Stimulated activated naive B cell treated with anti-CD40 and anti-IgM and Interleukin-4, amounts not matched to agents 10 μg/mL and 1 μg/mL and 100 μg/mL, for 72 hours (primary cell): ENCODE measurements around the gene ABLIM2.
A peak's percentile ranks its signal among the peaks of the same experiment; 100 is the strongest.

Experiments
- ATAC-seq, 2 donors: fragments of 150-1000 bp; cut with Tn5 transposase; replicated peaks; 2 replicates each; pipeline ENCODE4 v1.10.0; 2021; ENCODE audit warnings: moderate library complexity in 1 of 2
- DNase-seq: peaks from one replicate; pipeline ENCODE4 v3.0.0; 2021
- H3K27ac Mint-ChIP-seq: one replicate; pipeline ENCODE4 v1.8.0; 2022; ENCODE audit warnings: mild to moderate bottlenecking, mixed read lengths
- H3K27me3 Mint-ChIP-seq, 2 donors: one replicate each; pipeline ENCODE4 v1.8.0; 2022; ENCODE audit warnings: mixed read lengths in 2 of 2
- H3K36me3 Mint-ChIP-seq, 2 donors: one replicate each; pipeline ENCODE4 v1.8.0; 2022; ENCODE audit warnings: mixed read lengths in 2 of 2, mild to moderate bottlenecking in 1 of 2
- H3K4me1 Mint-ChIP-seq, 2 donors: one replicate each; pipeline ENCODE4 v1.8.0; 2022; ENCODE audit warnings: mixed read lengths in 2 of 2, mild to moderate bottlenecking in 1 of 2
- H3K4me3 Mint-ChIP-seq, 2 donors: one replicate each; pipeline ENCODE4 v1.8.0; 2022; ENCODE audit warnings: mild to moderate bottlenecking in 2 of 2, mixed read lengths in 2 of 2, moderate library complexity in 1 of 2
- H3K9me3 Mint-ChIP-seq, 2 donors: one replicate each; pipeline ENCODE4 v1.8.0; 2022; ENCODE audit warnings: mixed read lengths in 2 of 2, mild to moderate bottlenecking in 1 of 2

ABLIM2 gene

DNA sequence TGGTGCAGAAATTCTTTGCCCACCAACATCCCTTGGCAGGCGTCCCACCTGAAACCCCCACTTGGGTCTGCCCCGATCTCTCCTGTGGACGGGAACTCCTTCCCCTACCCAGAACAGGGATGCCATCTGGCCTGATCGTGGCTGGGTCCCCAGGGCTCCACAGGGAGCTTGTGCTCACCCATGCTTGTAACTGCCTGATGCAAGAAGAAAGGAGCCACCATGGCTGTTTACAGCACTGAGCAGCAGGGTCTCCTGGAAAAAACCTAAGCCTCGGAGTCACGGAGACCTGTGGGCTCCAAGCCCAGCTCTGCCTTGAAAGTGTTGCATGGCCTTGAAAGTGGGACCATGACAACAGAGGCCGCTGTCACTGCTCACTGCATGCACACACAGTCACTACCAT, 117.4 kb downstream of the ABLIM2 start:
- no peaks in the 10 kb centered on the region for H3K9me3 Mint-ChIP-seq
- no peak overlapping the region for H3K4me3 Mint-ChIP-seq
- peaks cover 12 to 16% of the 10 kb centered on the region in 2 donors for H3K4me1 Mint-ChIP-seq
- no peak overlapping the region for H3K27ac Mint-ChIP-seq
- no peak for DNase-seq
- H3K27me3 Mint-ChIP-seq, result peaks cover 41 to 44% of the 10 kb centered on the region in 2 donors
- peaks cover 29% of the 10 kb centered on the region in 2 donors for H3K36me3 Mint-ChIP-seq
- ATAC-seq, result no peak

DNA sequence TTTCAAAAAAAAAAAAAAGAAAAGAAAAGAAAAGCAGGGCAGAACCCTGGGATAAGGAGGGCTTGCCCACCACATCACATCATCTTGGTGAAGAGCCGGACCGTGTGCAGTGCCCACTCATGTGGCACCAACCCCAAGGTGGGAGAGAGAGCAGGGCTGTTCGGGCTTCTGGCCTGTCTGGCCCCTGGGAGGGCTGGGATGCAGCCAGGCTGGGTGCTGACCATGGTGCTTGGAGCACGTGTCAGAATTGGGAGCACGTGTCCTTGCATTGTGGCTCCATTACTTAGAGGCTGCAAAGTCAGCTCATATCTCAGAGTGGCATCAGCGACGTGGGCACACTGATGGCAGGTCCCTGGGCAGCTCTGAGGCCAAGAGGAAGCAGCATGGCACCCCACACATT, 118.0 kb downstream of the ABLIM2 start:
- peaks cover 14 to 19% of the 10 kb centered on the region in 2 donors for H3K4me1 Mint-ChIP-seq
- no peak overlapping the region for H3K27ac Mint-ChIP-seq
- DNase-seq (no peak), ATAC-seq (no peak)
- no peak overlapping the region for H3K4me3 Mint-ChIP-seq
- H3K36me3 Mint-ChIP-seq, result peaks cover 28 to 30% of the 10 kb centered on the region in 2 donors
- no peaks in the 10 kb centered on the region for H3K9me3 Mint-ChIP-seq
- H3K27me3 Mint-ChIP-seq, result peaks cover 39% of the 10 kb centered on the region in 2 donors

DNA sequence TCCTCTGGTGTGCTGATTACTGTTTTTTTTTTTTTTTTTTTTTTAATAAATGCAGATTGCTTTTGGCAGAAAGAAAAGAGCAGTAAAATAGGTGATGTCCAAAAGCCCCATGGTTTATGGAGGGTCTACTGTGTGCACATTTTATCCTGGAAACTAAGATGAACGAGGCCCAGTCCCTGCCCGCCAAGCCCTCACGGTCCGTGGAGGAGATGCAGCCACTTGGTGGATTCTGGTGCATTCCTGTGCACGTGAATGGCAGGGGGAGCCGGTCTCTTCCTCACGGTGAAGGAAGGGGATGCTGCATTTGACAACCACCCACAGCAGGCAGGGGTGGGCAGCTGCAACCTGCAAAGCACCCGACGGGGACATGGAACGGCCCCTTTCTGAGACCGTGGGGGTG, 118.8 kb downstream of the ABLIM2 start:
- Mint-ChIP-seq H3K36me3 (peaks cover 33 to 35% of the 10 kb centered on the region in 2 donors), H3K9me3 (no peaks in the 10 kb centered on the region), H3K4me1 (peaks cover 21 to 26% of the 10 kb centered on the region in 2 donors), H3K27ac (no peak overlapping the region), H3K27me3 (peaks cover 43 to 45% of the 10 kb centered on the region in 2 donors), H3K4me3 (no peak overlapping the region)
- DNase-seq (no peak), ATAC-seq (no peak)

DNA sequence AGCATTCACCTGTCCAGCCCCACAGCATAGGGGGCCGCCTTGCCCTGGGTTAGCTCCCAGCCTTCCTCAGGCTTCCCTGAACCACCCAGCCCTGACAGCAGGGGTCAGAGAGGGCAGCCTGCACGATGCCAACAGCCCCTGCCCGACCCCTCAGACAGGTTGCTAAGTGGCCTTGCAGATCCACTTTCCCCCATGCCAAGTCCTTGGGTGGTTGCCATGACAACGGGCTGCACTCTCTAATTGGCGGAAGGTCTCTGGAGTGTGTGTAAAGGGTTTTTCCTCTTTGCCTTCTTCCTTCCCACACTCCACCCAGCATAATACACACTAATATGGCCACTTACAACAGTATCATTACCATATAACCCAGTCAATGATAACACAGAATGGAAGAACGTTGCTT, 119.3 kb downstream of the ABLIM2 start:
- H3K27ac Mint-ChIP-seq, result no peak overlapping the region
- DNase-seq (no peak), ATAC-seq (no peak)
- H3K36me3 Mint-ChIP-seq, result peaks cover 28 to 30% of the 10 kb centered on the region in 2 donors
- H3K9me3 Mint-ChIP-seq, result no peaks in the 10 kb centered on the region
- H3K4me1 Mint-ChIP-seq, result peaks cover 21 to 27% of the 10 kb centered on the region in 2 donors
- peaks cover 39 to 40% of the 10 kb centered on the region in 2 donors for H3K27me3 Mint-ChIP-seq
- no peak overlapping the region for H3K4me3 Mint-ChIP-seq

DNA sequence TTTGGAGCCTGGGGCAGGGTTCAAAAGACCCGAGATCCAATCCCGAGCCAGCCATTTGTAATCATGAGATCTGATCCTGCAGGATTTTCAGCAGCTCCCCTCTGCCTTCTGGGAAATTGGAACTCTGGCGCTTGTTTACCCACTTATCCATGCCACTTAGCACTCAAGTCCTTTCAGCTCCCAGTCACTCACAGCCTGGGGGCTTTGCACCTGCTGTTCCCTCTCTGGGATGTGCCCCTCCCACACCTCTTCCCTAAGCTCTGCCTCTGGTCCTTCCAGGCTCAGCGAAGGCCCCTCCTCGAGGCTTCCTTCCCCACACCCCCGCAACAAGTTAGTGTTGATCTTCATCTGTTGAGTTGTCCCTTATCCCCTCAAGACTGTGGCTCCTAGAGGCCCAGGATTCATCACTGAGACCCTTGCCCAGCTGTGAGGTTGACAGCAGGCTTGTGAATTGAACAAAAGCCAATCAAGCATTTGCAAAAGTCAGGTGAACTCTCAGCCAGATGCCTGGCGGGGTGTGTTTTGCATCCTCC, 119.8 kb downstream of the ABLIM2 start:
- no peak overlapping the region for H3K27ac Mint-ChIP-seq
- peaks cover 30 to 32% of the 10 kb centered on the region in 2 donors for H3K36me3 Mint-ChIP-seq
- H3K27me3 Mint-ChIP-seq, result peaks cover 43 to 44% of the 10 kb centered on the region in 2 donors
- ATAC-seq (no peak), DNase-seq (no peak)
- H3K4me3 Mint-ChIP-seq, result no peak overlapping the region
- H3K9me3 Mint-ChIP-seq, result peaks cover 0 to 2% of the 10 kb centered on the region in 2 donors
- H3K4me1 Mint-ChIP-seq, result peaks cover 24 to 27% of the 10 kb centered on the region in 2 donors

DNA sequence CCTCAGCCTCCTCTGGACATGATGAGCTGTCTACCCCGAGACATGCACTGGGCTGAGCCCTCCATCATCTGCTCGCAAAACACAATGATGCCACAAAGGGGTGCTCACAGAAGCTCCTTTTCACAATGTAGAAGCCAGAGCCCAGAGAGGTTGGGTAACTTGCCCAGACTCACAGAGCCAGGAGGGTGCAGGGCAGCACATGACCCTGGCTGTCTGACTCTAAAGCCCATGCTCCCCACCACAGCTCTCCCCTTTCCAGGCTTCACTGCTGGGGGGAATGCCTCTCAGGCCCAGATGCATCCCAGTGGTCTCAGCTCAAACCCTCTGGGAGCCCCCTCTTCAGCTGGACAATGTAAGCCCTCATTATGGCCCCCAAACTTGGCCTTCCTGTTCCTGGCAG, 120.5 kb downstream of the ABLIM2 start:
- Mint-ChIP-seq H3K36me3 (peaks cover 27% of the 10 kb centered on the region in 2 donors), H3K9me3 (peaks cover 0 to 2% of the 10 kb centered on the region in 2 donors), H3K4me3 (no peak overlapping the region), H3K4me1 (peaks cover 24 to 27% of the 10 kb centered on the region in 2 donors), H3K27ac (no peak overlapping the region), H3K27me3 (peaks cover 41 to 47% of the 10 kb centered on the region in 2 donors)
- DNase-seq (no peak), ATAC-seq (no peak)

DNA sequence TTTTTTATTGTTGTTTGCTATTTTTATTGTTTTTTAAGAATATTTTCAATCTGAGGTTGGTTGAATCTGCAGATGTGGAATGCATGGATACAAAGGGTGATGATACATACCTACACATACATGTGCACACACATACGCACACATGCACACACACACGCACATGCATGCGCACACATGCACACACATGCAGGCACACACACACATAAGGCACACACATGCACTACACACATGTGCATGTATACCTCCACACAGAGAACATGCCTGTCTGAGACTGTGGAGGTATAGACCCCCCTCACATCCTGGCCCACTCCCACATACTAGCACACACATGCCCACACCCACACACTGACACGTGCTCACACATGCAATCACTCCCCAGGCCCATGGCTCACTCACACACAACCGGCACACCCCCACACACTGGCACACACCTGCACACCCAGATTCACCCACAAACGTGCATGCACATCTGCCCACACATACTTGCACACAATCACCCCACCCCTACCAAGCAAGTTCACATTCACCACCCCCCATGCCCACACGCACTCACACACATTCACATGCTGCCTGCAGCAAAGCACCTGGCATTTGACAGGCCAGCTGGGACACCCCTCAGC, 121.4 kb downstream of the ABLIM2 start:
- no peak overlapping the region for H3K27ac Mint-ChIP-seq
- peaks cover 23 to 24% of the 10 kb centered on the region in 2 donors for H3K4me1 Mint-ChIP-seq
- peaks cover 38 to 46% of the 10 kb centered on the region in 2 donors for H3K27me3 Mint-ChIP-seq
- peaks cover 0 to 2% of the 10 kb centered on the region in 2 donors for H3K9me3 Mint-ChIP-seq
- no peak for ATAC-seq
- H3K4me3 Mint-ChIP-seq, result no peak overlapping the region
- DNase-seq, result no peak
- peaks cover 24 to 25% of the 10 kb centered on the region in 2 donors for H3K36me3 Mint-ChIP-seq

DNA sequence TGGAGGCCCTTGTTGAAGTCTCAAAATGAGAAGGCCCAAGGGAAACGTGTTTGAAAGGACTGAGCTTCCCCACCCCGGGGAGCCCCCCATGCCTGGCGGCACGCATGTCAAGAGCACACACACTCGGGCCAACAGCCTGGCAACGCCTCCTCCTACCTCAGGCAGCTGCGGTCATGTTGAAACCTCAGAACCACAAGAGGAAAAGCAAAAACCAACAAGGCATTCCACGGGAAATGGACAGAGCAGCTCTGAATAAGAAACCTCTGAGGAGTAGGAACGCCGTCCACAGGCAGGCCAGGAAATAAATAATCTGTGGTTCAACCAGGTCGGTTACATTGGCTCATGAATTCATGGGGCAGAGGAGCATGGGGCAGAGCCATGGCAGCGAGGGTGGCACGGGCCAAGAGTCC, 123.2 kb downstream of the ABLIM2 start:
- Mint-ChIP-seq H3K4me3 (peak overlapping the region in 1 of 2 donors; percentile 58), H3K27me3 (peaks cover 33 to 40% of the 10 kb centered on the region in 2 donors), H3K4me1 (peaks cover 18 to 23% of the 10 kb centered on the region in 2 donors), H3K36me3 (peaks cover 23 to 27% of the 10 kb centered on the region in 2 donors), H3K27ac (peak overlapping the region; percentile 74), H3K9me3 (peaks cover 0 to 2% of the 10 kb centered on the region in 2 donors)
- DNase-seq (peak; percentile 63), ATAC-seq (peak; percentile 83 to 86)

DNA sequence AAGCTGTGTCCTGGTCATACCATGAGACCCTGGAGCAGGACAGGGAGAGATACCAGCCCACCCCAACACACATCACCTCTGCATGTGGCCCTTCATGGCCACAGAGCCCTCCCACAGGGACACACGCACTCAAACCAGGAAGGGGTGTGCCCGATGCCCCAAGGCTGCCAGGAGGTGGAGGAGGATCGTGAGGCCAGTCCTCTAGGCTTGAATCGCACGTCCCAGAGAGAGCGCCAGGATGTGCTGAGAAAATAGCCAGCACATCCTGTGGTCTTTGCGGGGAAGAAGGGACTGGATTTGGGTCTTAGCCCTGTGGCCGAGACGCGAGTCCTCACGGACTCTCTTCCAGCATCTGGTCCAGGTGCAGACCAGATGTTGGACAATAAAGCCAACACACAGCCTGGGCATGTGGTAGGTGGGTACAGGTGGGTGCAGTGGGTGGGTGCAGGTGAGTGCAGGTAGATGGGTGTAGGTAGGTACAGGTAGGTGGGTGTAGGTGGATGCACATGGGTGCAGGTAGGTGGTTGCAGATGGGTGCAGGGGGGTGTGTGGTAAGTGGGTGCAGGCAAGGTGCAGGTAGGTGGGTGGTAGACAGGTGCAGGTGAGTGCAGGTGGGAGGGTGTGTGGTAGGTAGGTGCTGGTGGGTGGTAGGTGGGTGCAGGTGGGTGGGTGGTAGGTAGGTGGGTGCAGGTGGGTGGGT, 124.6 kb downstream of the ABLIM2 start:
- Mint-ChIP-seq H3K4me1 (peaks cover 18% of the 10 kb centered on the region in 2 donors), H3K27ac (no peak overlapping the region), H3K27me3 (peaks cover 27 to 38% of the 10 kb centered on the region in 2 donors), H3K4me3 (peak overlapping the region in 1 of 2 donors; percentile 8), H3K9me3 (peaks cover 0 to 2% of the 10 kb centered on the region in 2 donors), H3K36me3 (peaks cover 26 to 28% of the 10 kb centered on the region in 2 donors)
- DNase-seq (no peak), ATAC-seq (no peak)

DNA sequence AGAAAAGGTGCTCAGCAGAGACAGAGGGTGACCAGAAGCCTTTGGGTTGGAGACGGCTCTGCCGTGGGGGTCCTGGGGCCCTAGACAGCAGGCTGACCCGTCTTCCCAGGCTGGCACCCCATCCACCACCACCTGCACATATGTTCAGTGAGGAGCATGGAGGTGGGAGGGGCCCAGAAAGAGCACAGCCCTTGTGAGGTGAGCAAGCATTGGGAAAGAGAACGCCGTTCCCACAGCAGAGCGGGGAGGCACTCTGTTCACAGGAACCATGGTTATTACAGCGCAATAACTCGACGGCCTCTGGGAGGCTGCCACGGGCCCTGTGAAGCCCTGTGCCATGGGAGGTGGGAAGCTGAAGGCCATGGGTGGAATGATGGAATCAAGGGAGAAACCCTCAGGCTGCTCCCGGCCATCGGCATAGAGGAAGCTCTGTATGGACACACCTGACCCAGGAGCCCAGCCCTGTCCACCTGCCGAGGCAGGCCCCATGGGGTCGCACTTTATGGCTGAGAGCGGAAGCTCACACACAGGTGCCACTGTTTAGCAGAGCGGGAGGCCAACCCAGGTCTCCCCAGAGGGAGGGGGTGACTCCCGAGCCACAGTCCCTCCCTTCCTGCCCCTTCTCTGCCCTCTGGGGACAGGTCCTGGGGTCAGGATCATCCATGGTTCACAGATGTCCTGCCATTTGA, 125.4 kb downstream of the ABLIM2 start:
- H3K4me3 Mint-ChIP-seq, result no peak overlapping the region
- H3K9me3 Mint-ChIP-seq, result peaks cover 0 to 2% of the 10 kb centered on the region in 2 donors
- no peak for ATAC-seq
- H3K4me1 Mint-ChIP-seq, result peaks cover 18 to 20% of the 10 kb centered on the region in 2 donors
- no peak overlapping the region for H3K27ac Mint-ChIP-seq
- peaks cover 26 to 31% of the 10 kb centered on the region in 2 donors for H3K36me3 Mint-ChIP-seq
- H3K27me3 Mint-ChIP-seq, result peaks cover 19 to 30% of the 10 kb centered on the region in 2 donors
- DNase-seq, result no peak

DNA sequence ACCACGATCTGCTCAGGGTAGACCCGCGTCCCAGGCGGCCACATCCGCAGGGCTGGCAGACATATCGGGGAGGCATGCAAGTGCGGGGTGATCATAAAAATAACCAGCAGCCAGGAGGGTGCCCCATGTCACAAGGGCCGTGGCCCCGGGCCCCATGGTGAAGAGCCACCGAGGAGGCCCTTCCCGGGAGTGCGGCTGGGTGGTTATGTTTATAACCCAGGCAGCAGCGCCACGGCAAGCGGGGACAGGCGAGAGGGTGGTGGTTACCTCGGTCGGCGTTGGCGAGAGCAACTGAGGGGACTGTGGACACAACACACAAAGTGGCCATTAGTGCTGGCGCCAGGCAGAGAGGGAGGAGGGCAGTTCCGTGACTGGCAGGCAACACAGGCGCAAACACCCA, 126.2 kb downstream of the ABLIM2 start:
- H3K36me3 Mint-ChIP-seq, result peaks cover 26 to 31% of the 10 kb centered on the region in 2 donors
- H3K27me3 Mint-ChIP-seq, result peaks cover 13 to 22% of the 10 kb centered on the region in 2 donors
- ATAC-seq (no peak), DNase-seq (no peak)
- H3K9me3 Mint-ChIP-seq, result peaks cover 0 to 2% of the 10 kb centered on the region in 2 donors
- H3K27ac Mint-ChIP-seq, result no peak overlapping the region
- no peak overlapping the region for H3K4me3 Mint-ChIP-seq
- peaks cover 13 to 17% of the 10 kb centered on the region in 2 donors for H3K4me1 Mint-ChIP-seq

DNA sequence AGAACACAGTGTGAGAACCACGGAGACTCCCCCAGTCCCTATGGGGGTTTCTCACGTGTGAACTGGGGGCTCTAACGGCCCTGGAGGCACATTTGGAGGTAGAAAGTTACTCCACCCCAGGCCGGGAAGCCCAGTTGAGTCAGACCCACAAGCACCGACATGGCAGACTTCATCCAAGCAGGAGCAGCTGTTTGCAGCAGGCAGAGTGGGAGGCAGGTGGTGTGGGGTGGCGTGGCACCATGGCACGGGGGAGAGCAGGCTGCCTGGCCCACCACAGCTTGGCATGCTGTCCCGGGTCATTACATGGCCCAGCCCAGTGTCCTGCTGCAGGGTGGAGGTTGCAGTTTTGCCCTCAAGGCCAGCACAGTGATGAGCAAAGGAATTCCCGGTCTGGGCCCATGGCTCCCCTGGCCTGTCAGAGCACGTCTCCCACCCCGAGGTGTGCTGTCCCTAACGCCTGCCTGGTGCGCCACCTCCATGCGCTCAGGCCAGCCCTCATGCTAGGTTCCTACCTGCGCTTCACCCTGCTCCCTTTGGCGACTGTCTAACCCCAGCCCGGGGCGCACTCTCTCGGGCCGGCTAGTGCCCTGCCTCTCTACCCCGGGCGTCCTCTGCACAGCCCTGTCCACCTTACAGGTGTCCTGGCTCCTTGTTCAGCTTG, 128.4 kb downstream of the ABLIM2 start:
- Mint-ChIP-seq H3K36me3 (peaks cover 23 to 25% of the 10 kb centered on the region in 2 donors), H3K4me1 (peaks cover 4 to 10% of the 10 kb centered on the region in 2 donors), H3K9me3 (peaks cover 0 to 2% of the 10 kb centered on the region in 2 donors), H3K27ac (no peak overlapping the region), H3K4me3 (no peak overlapping the region), H3K27me3 (peaks cover 9 to 17% of the 10 kb centered on the region in 2 donors)
- ATAC-seq, result no peak
- no peak for DNase-seq

DNA sequence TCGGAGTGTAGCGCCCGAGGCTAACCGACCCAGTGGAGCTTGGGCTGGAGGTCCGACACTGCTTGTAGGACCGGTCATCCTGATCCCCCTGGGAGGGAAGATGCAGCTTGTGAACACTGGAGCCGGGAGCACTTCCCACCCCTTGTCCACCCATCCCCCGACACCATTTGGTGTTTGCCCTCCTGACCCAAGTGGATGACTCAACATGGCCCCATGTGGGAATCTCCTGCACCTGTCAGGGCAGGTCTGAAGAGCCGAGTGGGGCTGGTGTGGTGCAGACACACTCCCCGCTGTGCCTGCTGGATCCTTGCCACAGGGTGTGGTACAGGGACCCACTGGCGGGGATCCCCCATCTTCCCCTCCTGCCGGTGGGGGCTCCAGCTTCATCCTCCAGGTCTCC, 128.9 kb downstream of the ABLIM2 start:
- H3K27ac Mint-ChIP-seq, result no peak overlapping the region
- peaks cover 0 to 6% of the 10 kb centered on the region in 2 donors for H3K4me1 Mint-ChIP-seq
- peaks cover 22% of the 10 kb centered on the region in 2 donors for H3K36me3 Mint-ChIP-seq
- DNase-seq (no peak), ATAC-seq (no peak)
- H3K9me3 Mint-ChIP-seq, result peaks cover 0 to 2% of the 10 kb centered on the region in 2 donors
- peaks cover 9 to 12% of the 10 kb centered on the region in 2 donors for H3K27me3 Mint-ChIP-seq
- H3K4me3 Mint-ChIP-seq, result no peak overlapping the region
